ENCODE results near the gene ZNF841. TPM values are rescaled to one million over a fixed set of nuclear protein-coding genes. Genes with fewer than 3 reads are reported as not detected.

The ZNF841 gene
- total and polyA plus RNA-seq, 2 donors (not counting 3 experiments of a cell fraction or from before 2014, with no cell fraction given), result 5.2 to 17.7 TPM

GRCh38 chr19:52140032-52140710 lies 44.6 kb upstream of the ZNF841 start:
- intact Hi-C loops (cut with micrococcal nuclease) (no loop called here), dilution Hi-C loops (cut with MboI; ENCODE audit: extremely low pct_ligation_motif_present, low sequenced_read_pairs) (no loop called here)
- TF ChIP-seq GATA2 (IDR thresholded peaks at IDR 0.05; ENCODE audit: insufficient read depth, insufficient read length, low read depth, low read length) (no peak), FOS (IDR thresholded peaks at IDR 0.05; ENCODE audit: borderline replicate concordance, insufficient read depth, low read length) (no peak), EZH2 (IDR thresholded peaks at IDR 0.05; ENCODE audit: borderline replicate concordance, low read depth, low read length, severe bottlenecking) (no peak), POLR2AphosphoS5 (IDR thresholded peaks at IDR 0.05; ENCODE audit: insufficient read depth, low read depth, low read length) (no peak), MYC (IDR thresholded peaks at IDR 0.05; ENCODE audit: low read depth, low read length) (no peak), JUN (IDR thresholded peaks at IDR 0.05; ENCODE audit: borderline replicate concordance, insufficient read depth, insufficient read length, low read depth) (no peak), POLR2A (IDR thresholded peaks at IDR 0.05; ENCODE audit: low read depth, low read length) (no peak)
- TF ChIP-seq, protein P1, sequence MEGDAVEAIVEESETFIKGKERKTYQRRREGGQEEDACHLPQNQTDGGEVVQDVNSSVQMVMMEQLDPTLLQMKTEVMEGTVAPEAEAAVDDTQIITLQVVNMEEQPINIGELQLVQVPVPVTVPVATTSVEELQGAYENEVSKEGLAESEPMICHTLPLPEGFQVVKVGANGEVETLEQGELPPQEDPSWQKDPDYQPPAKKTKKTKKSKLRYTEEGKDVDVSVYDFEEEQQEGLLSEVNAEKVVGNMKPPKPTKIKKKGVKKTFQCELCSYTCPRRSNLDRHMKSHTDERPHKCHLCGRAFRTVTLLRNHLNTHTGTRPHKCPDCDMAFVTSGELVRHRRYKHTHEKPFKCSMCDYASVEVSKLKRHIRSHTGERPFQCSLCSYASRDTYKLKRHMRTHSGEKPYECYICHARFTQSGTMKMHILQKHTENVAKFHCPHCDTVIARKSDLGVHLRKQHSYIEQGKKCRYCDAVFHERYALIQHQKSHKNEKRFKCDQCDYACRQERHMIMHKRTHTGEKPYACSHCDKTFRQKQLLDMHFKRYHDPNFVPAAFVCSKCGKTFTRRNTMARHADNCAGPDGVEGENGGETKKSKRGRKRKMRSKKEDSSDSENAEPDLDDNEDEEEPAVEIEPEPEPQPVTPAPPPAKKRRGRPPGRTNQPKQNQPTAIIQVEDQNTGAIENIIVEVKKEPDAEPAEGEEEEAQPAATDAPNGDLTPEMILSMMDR (IDR thresholded peaks at IDR 0.05; ENCODE audit: extremely low read depth in 1 of 2, insufficient read depth in 1 of 2, low read depth in 1 of 2, low read length in 2 of 2), result no peak
- TF ChIP-seq, protein P2, sequence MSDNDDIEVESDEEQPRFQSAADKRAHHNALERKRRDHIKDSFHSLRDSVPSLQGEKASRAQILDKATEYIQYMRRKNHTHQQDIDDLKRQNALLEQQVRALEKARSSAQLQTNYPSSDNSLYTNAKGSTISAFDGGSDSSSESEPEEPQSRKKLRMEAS (IDR thresholded peaks at IDR 0.05; ENCODE audit: insufficient read depth, insufficient read length), result no peak
- FAIRE-seq (no peak), DNase-seq (ENCODE audit: low read depth, low spot score) (no peak)
- Histone ChIP-seq H3K9ac (replicated peaks; ENCODE audit: extremely low read depth, insufficient read depth, low read length) (no peak overlapping the region), H4K20me1 (replicated peaks; ENCODE audit: control insufficient read depth, extremely low read depth, insufficient read depth, low read length) (no peaks in the 10 kb centered on the region), H3K4me2 (ENCODE audit: insufficient read depth, low read length) (peak overlapping the region; percentile 79), H3K36me3 (ENCODE audit: control insufficient read depth in 2 of 2, extremely low read depth in 1 of 2, insufficient read depth in 2 of 2, low read length in 2 of 2) (no peaks in the 10 kb centered on the region), H3K27me3 (ENCODE audit: control insufficient read depth in 2 of 2, insufficient read depth in 2 of 2, low read length in 2 of 2) (no peaks in the 10 kb centered on the region), H3K9me3 (replicated peaks; ENCODE audit: control insufficient read depth, insufficient read depth, low read length) (no peaks in the 10 kb centered on the region), H2AFZ (ENCODE audit: low read depth, low read length) (peak overlapping the region; percentile 99), H3K9me1 (replicated peaks; ENCODE audit: control insufficient read depth, extremely low read depth, insufficient read depth, low read length) (no peaks in the 10 kb centered on the region), H3K79me2 (ENCODE audit: control insufficient read depth, insufficient read depth, low read length) (peaks cover 9% of the 10 kb centered on the region), H3K4me1 (ENCODE audit: control insufficient read depth, extremely low read depth, insufficient read depth, low read length) (peaks cover 6% of the 10 kb centered on the region), H3K4me3 (replicated peaks in 1 of 3; ENCODE audit: insufficient read depth in 1 of 3, low read depth in 1 of 3, low read length in 3 of 3) (peak overlapping the region in 1 of 3 experiments; percentile 88), H3K27ac (ENCODE audit: insufficient read depth, low read depth, low read length) (no peak overlapping the region)
- ChIA-PET CTCF (interaction anchor here (1.2 to 2.7 kb wide), 4 partner anchors 22 to 1055 kb away, joined by 3 to 20 read pairs (median 8); partner anchors contain the start of gene PPP2R1A), POLR2A (no interaction called here)
- no TSS peak for BruUV-seq (replicated peaks)
